HL-60 (cell line): Measurements from ENCODE around the gene GRID1.

Source experiments
- DNase-seq, 2 experiments: peaks; one replicate each; pipeline ENCODE4 v3.0.0-alpha.2; 2010 to 2020; ENCODE audit warnings: low read depth in 1 of 2, low spot score in 1 of 2
- H3K27ac ChIP-seq: fragments of 250-450 bp; sonication (Bioruptor Pico); replicated peaks from 2 replicates; pipeline ENCODE4 v1.5.1; 2020; ENCODE audit warnings: mild to moderate bottlenecking, moderate library complexity
- H3K27me3 ChIP-seq: fragments of 250-450 bp; sonication (Bioruptor Pico); 2 replicates; pipeline ENCODE4 v1.5.1; 2021; ENCODE audit warnings: mild to moderate bottlenecking, moderate library complexity; ENCODE audit not compliant: insufficient read depth, poor library complexity, severe bottlenecking
- H3K4me3 ChIP-seq: replicated peaks from 2 replicates; pipeline ENCODE4 v1.5.1; 2011; ENCODE audit warnings: mild to moderate bottlenecking, control low read depth, low read length; ENCODE audit not compliant: insufficient read depth
- GABPA ChIP-seq: IDR thresholded peaks from 2 replicates; pipeline ENCODE4 v1.6.1; 2012; ENCODE audit warnings: low read depth
- POLR2AphosphoS5 ChIP-seq: IDR thresholded peaks from 2 replicates; pipeline ENCODE4 v1.6.1; 2012; ENCODE audit warnings: low read depth
- SPI1 ChIP-seq: IDR thresholded peaks from 2 replicates; pipeline ENCODE4 v1.6.1; 2012; ENCODE audit warnings: low read depth, mild to moderate bottlenecking, borderline replicate concordance
- TF ChIP-seq, protein P1 (sequence below): IDR thresholded peaks from one replicate; pipeline ENCODE4 v1.5.1; 2011; ENCODE audit warnings: low read length, control low read depth, inconsistent platforms; ENCODE audit not compliant: insufficient read depth
- TF ChIP-seq, protein P2 (sequence below): IDR thresholded peaks from 2 replicates; pipeline ENCODE4 v1.6.1; 2012; ENCODE audit warnings: low read depth; ENCODE audit not compliant: insufficient replicate concordance

Gene GRID1

GRCh38 chr10:86247588-86247987 lies 119.0 kb downstream of the GRID1 start:
- no peak overlapping the region for H3K27ac ChIP-seq
- H3K27me3 ChIP-seq = no peaks in the 10 kb centered on the region

GRCh38 chr10:86247073-86247472 lies 119.5 kb downstream of the GRID1 start:
- TF ChIP-seq, protein P1, sequence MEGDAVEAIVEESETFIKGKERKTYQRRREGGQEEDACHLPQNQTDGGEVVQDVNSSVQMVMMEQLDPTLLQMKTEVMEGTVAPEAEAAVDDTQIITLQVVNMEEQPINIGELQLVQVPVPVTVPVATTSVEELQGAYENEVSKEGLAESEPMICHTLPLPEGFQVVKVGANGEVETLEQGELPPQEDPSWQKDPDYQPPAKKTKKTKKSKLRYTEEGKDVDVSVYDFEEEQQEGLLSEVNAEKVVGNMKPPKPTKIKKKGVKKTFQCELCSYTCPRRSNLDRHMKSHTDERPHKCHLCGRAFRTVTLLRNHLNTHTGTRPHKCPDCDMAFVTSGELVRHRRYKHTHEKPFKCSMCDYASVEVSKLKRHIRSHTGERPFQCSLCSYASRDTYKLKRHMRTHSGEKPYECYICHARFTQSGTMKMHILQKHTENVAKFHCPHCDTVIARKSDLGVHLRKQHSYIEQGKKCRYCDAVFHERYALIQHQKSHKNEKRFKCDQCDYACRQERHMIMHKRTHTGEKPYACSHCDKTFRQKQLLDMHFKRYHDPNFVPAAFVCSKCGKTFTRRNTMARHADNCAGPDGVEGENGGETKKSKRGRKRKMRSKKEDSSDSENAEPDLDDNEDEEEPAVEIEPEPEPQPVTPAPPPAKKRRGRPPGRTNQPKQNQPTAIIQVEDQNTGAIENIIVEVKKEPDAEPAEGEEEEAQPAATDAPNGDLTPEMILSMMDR = no peak
- TF ChIP-seq GABPA = no peak
- no peak for DNase-seq
- H3K4me3 ChIP-seq = no peak overlapping the region
- H3K27ac ChIP-seq = no peak overlapping the region
- H3K27me3 ChIP-seq = no peaks in the 10 kb centered on the region

More at GRCh38 chr10:86247588-86247987, 119.0 kb downstream of the GRID1 start:
- TF ChIP-seq, protein P2, sequence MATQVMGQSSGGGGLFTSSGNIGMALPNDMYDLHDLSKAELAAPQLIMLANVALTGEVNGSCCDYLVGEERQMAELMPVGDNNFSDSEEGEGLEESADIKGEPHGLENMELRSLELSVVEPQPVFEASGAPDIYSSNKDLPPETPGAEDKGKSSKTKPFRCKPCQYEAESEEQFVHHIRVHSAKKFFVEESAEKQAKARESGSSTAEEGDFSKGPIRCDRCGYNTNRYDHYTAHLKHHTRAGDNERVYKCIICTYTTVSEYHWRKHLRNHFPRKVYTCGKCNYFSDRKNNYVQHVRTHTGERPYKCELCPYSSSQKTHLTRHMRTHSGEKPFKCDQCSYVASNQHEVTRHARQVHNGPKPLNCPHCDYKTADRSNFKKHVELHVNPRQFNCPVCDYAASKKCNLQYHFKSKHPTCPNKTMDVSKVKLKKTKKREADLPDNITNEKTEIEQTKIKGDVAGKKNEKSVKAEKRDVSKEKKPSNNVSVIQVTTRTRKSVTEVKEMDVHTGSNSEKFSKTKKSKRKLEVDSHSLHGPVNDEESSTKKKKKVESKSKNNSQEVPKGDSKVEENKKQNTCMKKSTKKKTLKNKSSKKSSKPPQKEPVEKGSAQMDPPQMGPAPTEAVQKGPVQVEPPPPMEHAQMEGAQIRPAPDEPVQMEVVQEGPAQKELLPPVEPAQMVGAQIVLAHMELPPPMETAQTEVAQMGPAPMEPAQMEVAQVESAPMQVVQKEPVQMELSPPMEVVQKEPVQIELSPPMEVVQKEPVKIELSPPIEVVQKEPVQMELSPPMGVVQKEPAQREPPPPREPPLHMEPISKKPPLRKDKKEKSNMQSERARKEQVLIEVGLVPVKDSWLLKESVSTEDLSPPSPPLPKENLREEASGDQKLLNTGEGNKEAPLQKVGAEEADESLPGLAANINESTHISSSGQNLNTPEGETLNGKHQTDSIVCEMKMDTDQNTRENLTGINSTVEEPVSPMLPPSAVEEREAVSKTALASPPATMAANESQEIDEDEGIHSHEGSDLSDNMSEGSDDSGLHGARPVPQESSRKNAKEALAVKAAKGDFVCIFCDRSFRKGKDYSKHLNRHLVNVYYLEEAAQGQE = no peak
- TF ChIP-seq GABPA (no peak), POLR2AphosphoS5 (no peak), SPI1 (no peak)
- TF ChIP-seq, protein P1 = no peak
- DNase-seq = no peak
- no peak overlapping the region for H3K4me3 ChIP-seq

DNA sequence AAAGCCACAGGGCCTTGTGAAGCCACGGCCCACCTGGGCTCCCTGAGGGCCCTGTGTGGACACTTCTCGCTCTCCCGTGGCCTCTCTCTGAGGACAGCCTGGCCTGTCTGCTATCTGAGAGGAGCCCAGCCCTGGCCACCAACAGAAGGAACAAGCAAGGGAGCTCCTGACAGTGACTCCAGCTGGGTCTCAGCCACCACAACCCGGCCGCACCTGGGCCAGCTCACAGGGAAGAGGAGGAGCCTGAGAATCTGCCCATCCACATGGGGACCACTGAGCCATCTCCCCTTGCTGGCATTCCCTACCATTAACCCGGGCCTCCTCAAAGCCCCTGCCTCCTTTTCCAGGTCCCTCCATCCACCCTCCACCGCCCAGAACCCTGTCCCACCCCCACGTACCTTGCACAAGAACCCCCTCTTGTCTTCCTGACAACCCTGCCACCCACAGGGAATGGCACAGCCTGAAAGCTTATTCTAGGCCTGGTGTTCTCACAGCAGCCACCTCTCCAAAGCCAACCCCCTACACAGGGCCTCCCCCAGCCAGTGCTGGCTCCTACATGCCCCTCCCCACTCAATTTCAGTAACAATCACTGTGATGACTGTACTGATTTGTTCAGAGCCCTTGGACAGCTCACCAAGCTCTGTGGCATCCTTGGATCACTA lies 120.2 kb downstream of the GRID1 start:
- no peaks in the 10 kb centered on the region for H3K27me3 ChIP-seq
- TF ChIP-seq, protein P1 = no peak
- no peak for TF ChIP-seq GABPA
- TF ChIP-seq POLR2AphosphoS5 = no peak
- TF ChIP-seq, protein P2 = no peak
- TF ChIP-seq SPI1 = no peak
- DNase-seq = no peak

GRCh38 chr10:86245015-86245394 lies 121.6 kb downstream of the GRID1 start:
- TF ChIP-seq, protein P1 = no peak
- TF ChIP-seq POLR2AphosphoS5 (no peak), GABPA (no peak), SPI1 (no peak)
- TF ChIP-seq, protein P2 = no peak
- no peak overlapping the region for H3K4me3 ChIP-seq
- H3K27me3 ChIP-seq = no peaks in the 10 kb centered on the region
- H3K27ac ChIP-seq = no peak overlapping the region
- no peak for DNase-seq

More for the DNA sequence above, 120.2 kb downstream of the GRID1 start:
- Histone ChIP-seq H3K27ac (no peak overlapping the region), H3K4me3 (no peak overlapping the region)
